ENCODE data around the gene LRRC8D. TPM values are rescaled to one million over a fixed set of nuclear protein-coding genes. Genes with fewer than 3 reads are reported as not detected.

The LRRC8D gene
- total and polyA plus RNA-seq, 9 of the 15 experiments (the other 6 are each of a cell fraction or from before 2014, with no cell fraction given), result 3.4 to 53.9 (median 15.9) TPM

DNA sequence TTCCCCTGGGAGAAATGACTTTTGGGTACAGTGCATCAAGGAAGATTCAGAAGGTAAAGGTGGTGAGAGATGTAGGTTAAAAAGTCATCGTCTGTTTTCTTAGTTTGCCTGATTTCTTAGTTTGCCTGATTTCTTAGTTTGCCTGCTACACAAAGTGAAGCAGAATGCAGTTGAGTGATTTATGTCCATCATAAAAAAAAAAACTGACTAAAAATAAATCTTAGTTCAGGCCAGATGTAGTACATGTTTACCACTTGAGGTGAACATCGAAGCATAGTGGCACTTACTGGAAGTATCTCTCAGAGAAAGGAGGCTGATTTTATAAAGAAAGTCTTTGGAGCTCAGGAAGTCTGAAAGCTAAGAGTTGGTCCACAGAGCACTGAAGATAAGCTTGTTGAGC, 79.5 kb downstream of the LRRC8D start:
- BruUV-seq (replicated peaks), result no TSS peak
- 58% methylated on average over 2 of the region's 2 CpGs for WGBS (ENCODE audit: insufficient coverage, low coverage, missing lambda C conversion rate)
- intact Hi-C loops (cut with micrococcal nuclease), result loop anchor here (5.0 kb wide), 1 partner anchor 87 kb away; no protein-coding TSS in a partner anchor
- H3K9me3 ChIP-seq (replicated peaks; ENCODE audit: control insufficient read depth, insufficient read depth, low read depth, low read length), result no peaks in the 10 kb centered on the region
- ChIA-PET POLR2A (interaction anchor here (1.1 to 1.5 kb wide), 3 partner anchors 10 to 23 kb away, joined by 3 read pairs; no protein-coding TSS in a partner anchor), CTCF (ENCODE audit: low intra/inter-chr PET ratio) (no interaction called here)
- H3K4me3 ChIP-seq, result no peak overlapping the region
- no peaks in the 10 kb centered on the region for H4K20me1 ChIP-seq (replicated peaks; ENCODE audit: control insufficient read depth, insufficient read depth, low read length)
- H3K79me2 ChIP-seq (ENCODE audit: control insufficient read depth, insufficient read depth, low read length), result peaks cover 92% of the 10 kb centered on the region
- H3K27me3 ChIP-seq (ENCODE audit: control insufficient read depth in 2 of 2, insufficient read depth in 2 of 2, low read length in 2 of 2), result no peaks in the 10 kb centered on the region
- DNase-seq (ENCODE audit: extremely low read depth in 1 of 4, low spot score in 3 of 4), result no peak
- H2AFZ ChIP-seq (ENCODE audit: low read depth, low read length), result no peak overlapping the region
- peak overlapping the region; percentile 63 for H3K4me2 ChIP-seq (ENCODE audit: insufficient read depth, low read length)
- H3K9ac ChIP-seq (ENCODE audit: insufficient read depth in 1 of 2, low read depth in 2 of 2, low read length in 2 of 2), result peak overlapping the region in 1 of 2 experiments; percentile 72; a peak in 1 of 4 replicates
- H3K36me3 ChIP-seq (ENCODE audit: control insufficient read depth, insufficient read depth, low read length), result peaks cover 14% of the 10 kb centered on the region
- no peaks in the 10 kb centered on the region for H3K9me1 ChIP-seq (ENCODE audit: control insufficient read depth, insufficient read depth, low read length)
- no peak for FAIRE-seq
- H3K4me1 ChIP-seq (replicated peaks in 1 of 2; ENCODE audit: control insufficient read depth in 2 of 2, insufficient read depth in 2 of 2, low read length in 2 of 2), result peaks cover 34 to 97% of the 10 kb centered on the region in 2 experiments
- peak overlapping the region; percentile 85 for H3K27ac ChIP-seq (ENCODE audit: extremely low read depth, low read depth, low read length)
- in situ Hi-C loops (cut with MboI), result no loop called here
- no peak for ATAC-seq
- TF ChIP-seq, protein P1, sequence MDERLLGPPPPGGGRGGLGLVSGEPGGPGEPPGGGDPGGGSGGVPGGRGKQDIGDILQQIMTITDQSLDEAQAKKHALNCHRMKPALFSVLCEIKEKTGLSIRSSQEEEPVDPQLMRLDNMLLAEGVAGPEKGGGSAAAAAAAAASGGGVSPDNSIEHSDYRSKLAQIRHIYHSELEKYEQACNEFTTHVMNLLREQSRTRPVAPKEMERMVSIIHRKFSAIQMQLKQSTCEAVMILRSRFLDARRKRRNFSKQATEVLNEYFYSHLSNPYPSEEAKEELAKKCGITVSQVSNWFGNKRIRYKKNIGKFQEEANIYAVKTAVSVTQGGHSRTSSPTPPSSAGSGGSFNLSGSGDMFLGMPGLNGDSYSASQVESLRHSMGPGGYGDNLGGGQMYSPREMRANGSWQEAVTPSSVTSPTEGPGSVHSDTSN (CRISPR knock-in tag; IDR thresholded peaks at IDR 0.05; ENCODE audit: low read depth), result no peak
- TF ChIP-seq, protein P1 (tag; conservative IDR thresholded peaks at IDR 0.05; ENCODE audit: low read depth), result peak; percentile 80
- TF ChIP-seq ARID1B (IDR thresholded peaks at IDR 0.05) (no peak), KLF6 (CRISPR knock-in tag; IDR thresholded peaks at IDR 0.05; ENCODE audit: borderline replicate concordance) (no peak), KDM4B (IDR thresholded peaks at IDR 0.05; ENCODE audit: borderline replicate concordance in 2 of 2, low read depth in 1 of 2) (no peak), BDP1 (IDR thresholded peaks at IDR 0.05; ENCODE audit: insufficient read depth, insufficient read length) (no peak), HEY1 (CRISPR knock-in tag; IDR thresholded peaks at IDR 0.05; ENCODE audit: borderline replicate concordance) (no peak), MEIS2 (IDR thresholded peaks at IDR 0.05; ENCODE audit: partially characterized antibody) (peak; percentile 88), BRCA1 (IDR thresholded peaks at IDR 0.05) (no peak), BRCA1 (CRISPR knock-in tag; IDR thresholded peaks at IDR 0.05) (no peak), NCOA4 (IDR thresholded peaks at IDR 0.05; ENCODE audit: partially characterized antibody) (no peak), PRMT5 (CRISPR knock-in tag; IDR thresholded peaks at IDR 0.05) (no peak), JUN (IDR thresholded peaks at IDR 0.05; ENCODE audit: borderline replicate concordance, low read depth, low read length) (no peak), JUN (CRISPR knock-in tag; IDR thresholded peaks at IDR 0.05; ENCODE audit: borderline replicate concordance) (no peak), RFX7 (CRISPR knock-in tag; IDR thresholded peaks at IDR 0.05) (no peak), HNRNPH1 (optimal IDR thresholded peaks at IDR 0.05; ENCODE audit: low read depth, low read length) (no peak), NUFIP1 (IDR thresholded peaks at IDR 0.05; ENCODE audit: partially characterized antibody) (no peak)
- TF ChIP-seq, protein P2, sequence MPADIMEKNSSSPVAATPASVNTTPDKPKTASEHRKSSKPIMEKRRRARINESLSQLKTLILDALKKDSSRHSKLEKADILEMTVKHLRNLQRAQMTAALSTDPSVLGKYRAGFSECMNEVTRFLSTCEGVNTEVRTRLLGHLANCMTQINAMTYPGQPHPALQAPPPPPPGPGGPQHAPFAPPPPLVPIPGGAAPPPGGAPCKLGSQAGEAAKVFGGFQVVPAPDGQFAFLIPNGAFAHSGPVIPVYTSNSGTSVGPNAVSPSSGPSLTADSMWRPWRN (IDR thresholded peaks at IDR 0.05; ENCODE audit: low read depth), result no peak
- TF ChIP-seq, protein P3, sequence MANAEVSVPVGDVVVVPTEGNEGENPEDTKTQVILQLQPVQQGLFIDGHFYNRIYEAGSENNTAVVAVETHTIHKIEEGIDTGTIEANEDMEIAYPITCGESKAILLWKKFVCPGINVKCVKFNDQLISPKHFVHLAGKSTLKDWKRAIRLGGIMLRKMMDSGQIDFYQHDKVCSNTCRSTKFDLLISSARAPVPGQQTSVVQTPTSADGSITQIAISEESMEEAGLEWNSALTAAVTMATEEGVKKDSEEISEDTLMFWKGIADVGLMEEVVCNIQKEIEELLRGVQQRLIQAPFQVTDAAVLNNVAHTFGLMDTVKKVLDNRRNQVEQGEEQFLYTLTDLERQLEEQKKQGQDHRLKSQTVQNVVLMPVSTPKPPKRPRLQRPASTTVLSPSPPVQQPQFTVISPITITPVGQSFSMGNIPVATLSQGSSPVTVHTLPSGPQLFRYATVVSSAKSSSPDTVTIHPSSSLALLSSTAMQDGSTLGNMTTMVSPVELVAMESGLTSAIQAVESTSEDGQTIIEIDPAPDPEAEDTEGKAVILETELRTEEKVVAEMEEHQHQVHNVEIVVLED (CRISPR knock-in tag; IDR thresholded peaks at IDR 0.05), result no peak
